ENCODE data around the gene BCR.

The BCR gene

GRCh38 chr22:23180893-23181720 is 798 bp downstream of the BCR start:
- no peak for TF ChIP-seq CTCF (IDR thresholded peaks at IDR 0.05; ENCODE audit: borderline replicate concordance, control extremely low read depth, extremely low read depth, insufficient read depth, missing control alignments)
- in situ Hi-C loops (cut with MboI; ENCODE audit: low sequenced_read_pairs, unreplicated experiment): no loop called here
- peak; percentile 66 for DNase-seq (ENCODE audit: low spot score)

- TF ChIP-seq CTCF (IDR thresholded peaks at IDR 0.05; ENCODE audit: borderline replicate concordance, control extremely low read depth, extremely low read depth, insufficient read depth, missing control alignments): no peak
- in situ Hi-C loops (cut with MboI; ENCODE audit: low sequenced_read_pairs, unreplicated experiment): no loop called here
- DNase-seq (ENCODE audit: low spot score): no peak
These were observed 1.5 kb downstream of the BCR start for GRCh38 chr22:23181721-23182308.

GRCh38 chr22:23182309-23183060 is 2.2 kb downstream of the BCR start:
- no peak for TF ChIP-seq CTCF (IDR thresholded peaks at IDR 0.05; ENCODE audit: borderline replicate concordance, control extremely low read depth, extremely low read depth, insufficient read depth, missing control alignments)
- in situ Hi-C loops (cut with MboI; ENCODE audit: low sequenced_read_pairs, unreplicated experiment): no loop called here
- DNase-seq (ENCODE audit: low spot score): no peak

- in situ Hi-C loops (cut with MboI; ENCODE audit: low sequenced_read_pairs, unreplicated experiment): no loop called here
- no peak for DNase-seq (ENCODE audit: low spot score)
- no peak for TF ChIP-seq CTCF (IDR thresholded peaks at IDR 0.05; ENCODE audit: borderline replicate concordance, control extremely low read depth, extremely low read depth, insufficient read depth, missing control alignments)
These were observed 2.9 kb downstream of the BCR start for GRCh38 chr22:23183061-23183698.

GRCh38 chr22:23184100-23184763 is 3.9 kb downstream of the BCR start:
- DNase-seq (ENCODE audit: low spot score): no peak
- in situ Hi-C loops (cut with MboI; ENCODE audit: low sequenced_read_pairs, unreplicated experiment): no loop called here

More at GRCh38 chr22:23184100-23184763, 3.9 kb downstream of the BCR start:
- no peak for TF ChIP-seq CTCF (IDR thresholded peaks at IDR 0.05; ENCODE audit: borderline replicate concordance, control extremely low read depth, extremely low read depth, insufficient read depth, missing control alignments)

Measured in GM13976 (cell line).